ENCODE measurements around the gene KLF13. TPM values are rescaled to one million over a fixed set of nuclear protein-coding genes. Genes with fewer than 3 reads are reported as not detected.

Gene KLF13
- total RNA-seq, 2 donors from 2014 or later: 18.7 to 18.9 TPM

DNA sequence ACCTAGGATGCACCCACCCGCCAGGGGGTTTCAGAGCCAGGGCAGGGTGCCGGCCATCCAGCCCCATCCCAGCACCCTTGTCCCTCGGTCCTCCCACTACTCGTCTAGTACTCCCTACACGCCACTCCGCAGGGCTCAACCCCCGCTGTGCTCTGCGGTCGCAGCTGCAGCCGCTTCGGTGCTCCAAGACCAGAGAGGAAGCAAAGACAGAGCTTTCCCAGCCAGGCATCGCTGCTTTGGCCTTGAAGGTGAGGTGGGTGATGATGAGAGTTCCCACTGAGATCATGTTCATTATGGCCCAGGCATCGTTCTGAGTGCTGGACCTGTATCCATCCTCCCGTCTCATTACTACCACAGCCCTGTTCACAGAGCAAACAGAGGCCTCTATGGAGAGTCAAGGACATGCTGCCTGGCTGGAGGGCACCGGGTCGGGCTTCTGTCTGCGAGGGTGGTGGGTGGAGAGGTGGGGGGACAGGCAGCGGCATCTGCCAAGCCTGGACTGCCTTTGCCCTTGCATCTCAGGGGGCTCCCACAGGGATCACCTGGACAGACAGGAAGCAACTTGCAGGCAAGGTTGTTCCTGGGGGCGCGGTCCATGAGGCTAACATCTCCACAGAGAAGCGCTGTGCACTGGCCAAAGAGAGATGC is 66.9 kb downstream of the KLF13 start:
- no peak overlapping the region for H3K9ac ChIP-seq (ENCODE audit: extremely low read depth, low read length, poor library complexity, severe bottlenecking)
- peak overlapping the region; percentile 64 for H3K4me3 Mint-ChIP-seq
- peaks cover 15% of the 10 kb centered on the region for H3K9me3 Mint-ChIP-seq
- H3K36me3 ChIP-seq (ENCODE audit: control insufficient read depth, insufficient read depth, low read length): no peaks in the 10 kb centered on the region
- peaks cover 33% of the 10 kb centered on the region for H3K27me3 ChIP-seq (ENCODE audit: control insufficient read depth, insufficient read depth, low read length, poor library complexity, severe bottlenecking)
- TF ChIP-seq, protein P1, sequence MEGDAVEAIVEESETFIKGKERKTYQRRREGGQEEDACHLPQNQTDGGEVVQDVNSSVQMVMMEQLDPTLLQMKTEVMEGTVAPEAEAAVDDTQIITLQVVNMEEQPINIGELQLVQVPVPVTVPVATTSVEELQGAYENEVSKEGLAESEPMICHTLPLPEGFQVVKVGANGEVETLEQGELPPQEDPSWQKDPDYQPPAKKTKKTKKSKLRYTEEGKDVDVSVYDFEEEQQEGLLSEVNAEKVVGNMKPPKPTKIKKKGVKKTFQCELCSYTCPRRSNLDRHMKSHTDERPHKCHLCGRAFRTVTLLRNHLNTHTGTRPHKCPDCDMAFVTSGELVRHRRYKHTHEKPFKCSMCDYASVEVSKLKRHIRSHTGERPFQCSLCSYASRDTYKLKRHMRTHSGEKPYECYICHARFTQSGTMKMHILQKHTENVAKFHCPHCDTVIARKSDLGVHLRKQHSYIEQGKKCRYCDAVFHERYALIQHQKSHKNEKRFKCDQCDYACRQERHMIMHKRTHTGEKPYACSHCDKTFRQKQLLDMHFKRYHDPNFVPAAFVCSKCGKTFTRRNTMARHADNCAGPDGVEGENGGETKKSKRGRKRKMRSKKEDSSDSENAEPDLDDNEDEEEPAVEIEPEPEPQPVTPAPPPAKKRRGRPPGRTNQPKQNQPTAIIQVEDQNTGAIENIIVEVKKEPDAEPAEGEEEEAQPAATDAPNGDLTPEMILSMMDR (conservative IDR thresholded peaks at IDR 0.05): no peak
- peaks cover 12% of the 10 kb centered on the region for H3K4me1 Mint-ChIP-seq
- no peak overlapping the region for H3K27ac ChIP-seq (ENCODE audit: low read depth, low read length)
- WGBS, 2 experiments (ENCODE audit: insufficient coverage in 1 of 2, insufficient read length in 1 of 2): 53 to 64% methylated on average over 7 to 21 of the region's 21 CpGs
- no peaks in the 10 kb centered on the region for H3K4me1 ChIP-seq (ENCODE audit: control insufficient read depth, insufficient read depth, low read length)
- H3K27me3 Mint-ChIP-seq (ENCODE audit: insufficient read depth): peaks cover 28% of the 10 kb centered on the region
- peaks cover 12% of the 10 kb centered on the region for H3K9me3 ChIP-seq (ENCODE audit: control insufficient read depth, low read length)
- H3K36me3 Mint-ChIP-seq (ENCODE audit: low read depth): peaks cover 2% of the 10 kb centered on the region
- H3K27ac Mint-ChIP-seq: no peak overlapping the region
- no peak overlapping the region for H3K4me3 ChIP-seq (ENCODE audit: low read length)
- DNase-seq: peak; percentile 58

DNA sequence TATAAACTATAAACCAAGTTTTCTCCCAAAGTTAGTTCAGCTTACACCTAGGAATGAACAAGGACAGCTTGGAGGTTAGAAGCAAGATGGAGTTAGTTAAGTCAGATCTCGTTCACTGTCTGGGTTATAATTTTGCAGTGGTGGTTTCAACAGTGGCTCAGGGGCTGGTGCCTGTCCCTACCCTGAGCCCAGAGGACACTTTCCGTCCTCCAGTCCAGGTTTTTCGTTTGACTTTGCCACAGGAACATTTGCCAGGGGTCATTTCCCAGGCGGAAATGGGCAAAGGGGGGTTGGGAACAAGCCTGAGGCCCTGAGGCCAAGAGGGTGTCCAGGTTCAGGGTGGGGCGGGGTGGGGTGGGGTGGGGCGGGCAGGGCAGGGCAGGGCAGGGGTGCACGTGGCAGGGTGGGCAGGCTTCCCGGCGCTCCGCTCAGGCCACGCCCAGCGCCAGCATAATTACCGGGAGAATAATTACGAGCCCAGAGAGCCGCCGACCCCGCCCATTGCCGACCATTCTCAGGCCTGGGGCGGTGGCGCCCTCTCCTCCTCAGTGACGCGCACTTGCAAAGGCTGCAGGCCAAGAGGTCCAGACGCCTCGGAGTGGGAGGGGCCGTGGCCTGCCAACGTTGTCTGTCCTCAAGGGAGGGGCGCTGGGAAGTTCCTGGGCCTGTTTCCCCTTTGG is 70.4 kb downstream of the KLF13 start:
- H3K9me3 Mint-ChIP-seq: no peaks in the 10 kb centered on the region
- H3K27ac Mint-ChIP-seq: peak overlapping the region; percentile 44
- Histone ChIP-seq H3K9me3 (ENCODE audit: control insufficient read depth, low read length) (no peaks in the 10 kb centered on the region), H3K27ac (ENCODE audit: low read depth, low read length) (no peak overlapping the region), H3K9ac (ENCODE audit: extremely low read depth, low read length, poor library complexity, severe bottlenecking) (no peak overlapping the region), H3K27me3 (ENCODE audit: control insufficient read depth, insufficient read depth, low read length, poor library complexity, severe bottlenecking) (peaks cover 31% of the 10 kb centered on the region), H3K4me3 (ENCODE audit: low read length) (no peak overlapping the region), H3K4me1 (ENCODE audit: control insufficient read depth, insufficient read depth, low read length) (no peaks in the 10 kb centered on the region), H3K36me3 (ENCODE audit: control insufficient read depth, insufficient read depth, low read length) (no peaks in the 10 kb centered on the region)
- TF ChIP-seq, protein P1 (conservative IDR thresholded peaks at IDR 0.05): peak; percentile 26
- H3K36me3 Mint-ChIP-seq (ENCODE audit: low read depth): no peaks in the 10 kb centered on the region
- peak overlapping the region; percentile 30 for H3K4me3 Mint-ChIP-seq
- peaks cover 7% of the 10 kb centered on the region for H3K4me1 Mint-ChIP-seq
- H3K27me3 Mint-ChIP-seq (ENCODE audit: insufficient read depth): peaks cover 28% of the 10 kb centered on the region
- peak; percentile 98 for DNase-seq
- 11 to 21% methylated on average over 9 to 25 of the region's 27 CpGs for WGBS, 2 experiments (ENCODE audit: insufficient coverage in 1 of 2, insufficient read length in 1 of 2)

DNA sequence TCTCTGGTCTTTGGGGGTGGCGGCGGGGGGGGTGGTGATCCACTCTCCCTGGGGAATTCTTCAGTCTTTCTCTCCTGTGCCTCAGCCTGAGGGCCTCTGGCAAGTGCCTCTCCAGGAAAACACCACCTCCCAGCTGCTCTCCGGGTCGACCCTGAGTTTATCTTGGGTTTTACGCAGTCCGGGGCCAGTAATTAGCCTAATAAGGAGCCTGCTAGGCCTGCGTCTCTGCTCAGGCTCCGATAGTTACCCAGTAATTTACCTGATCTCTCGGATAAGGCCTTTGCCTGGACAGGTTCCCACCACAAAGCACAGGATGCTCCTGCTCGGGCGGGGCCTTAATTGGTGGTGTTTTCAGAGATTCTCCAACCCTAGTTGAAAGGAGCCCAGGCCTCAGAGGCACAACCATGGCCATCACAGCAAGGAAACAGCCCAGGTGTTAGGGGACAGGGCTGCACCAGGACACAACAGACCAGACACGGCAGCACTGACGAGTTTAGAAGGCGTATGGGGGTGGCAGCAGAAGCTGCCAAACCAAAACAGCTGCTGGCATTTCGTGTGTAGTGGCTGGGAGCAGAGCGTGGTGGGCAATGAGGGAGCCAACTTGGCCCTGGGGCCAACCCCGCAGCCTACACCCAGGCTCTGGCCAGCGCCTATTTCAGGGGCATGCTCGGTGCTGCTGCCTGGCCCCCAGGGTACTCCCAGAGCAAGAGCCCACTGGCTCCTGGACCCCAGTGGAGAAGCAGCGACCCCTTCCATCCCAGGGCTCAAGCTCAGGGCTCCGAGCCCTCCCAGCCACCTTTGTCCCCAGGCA is 71.4 kb downstream of the KLF13 start:
- 85% methylated on average over 9 to 21 of the region's 21 CpGs for WGBS, 2 experiments (ENCODE audit: insufficient coverage in 1 of 2, insufficient read length in 1 of 2)
- Histone ChIP-seq H3K9me3 (ENCODE audit: control insufficient read depth, low read length) (no peaks in the 10 kb centered on the region), H3K36me3 (ENCODE audit: control insufficient read depth, insufficient read depth, low read length) (no peaks in the 10 kb centered on the region), H3K4me1 (ENCODE audit: control insufficient read depth, insufficient read depth, low read length) (no peaks in the 10 kb centered on the region), H3K9ac (ENCODE audit: extremely low read depth, low read length, poor library complexity, severe bottlenecking) (no peak overlapping the region), H3K27ac (ENCODE audit: low read depth, low read length) (no peak overlapping the region), H3K4me3 (ENCODE audit: low read length) (no peak overlapping the region), H3K27me3 (ENCODE audit: control insufficient read depth, insufficient read depth, low read length, poor library complexity, severe bottlenecking) (peaks cover 21% of the 10 kb centered on the region)
- Mint-ChIP-seq H3K27me3 (ENCODE audit: insufficient read depth) (peaks cover 23% of the 10 kb centered on the region), H3K9me3 (no peaks in the 10 kb centered on the region), H3K4me3 (no peak overlapping the region), H3K36me3 (ENCODE audit: low read depth) (no peaks in the 10 kb centered on the region), H3K4me1 (peaks cover 7% of the 10 kb centered on the region), H3K27ac (no peak overlapping the region)
- TF ChIP-seq, protein P1 (conservative IDR thresholded peaks at IDR 0.05): no peak
- peak; percentile 56 for DNase-seq
